SK-N-SH (cell line): Measurements from ENCODE around the gene RAB40C. TPM values are rescaled to one million over a fixed set of nuclear protein-coding genes. Genes with fewer than 3 reads are reported as not detected.

Experiments used
- CTCF ChIA-PET: fragments of 300-600, 350-600 bp; formaldehyde crosslinking; extraction: SDS; loops from one replicate; lab custom pipeline; 2021; lab: Yijun Ruan, JAX
- POLR2A ChIA-PET: fragments of 350-600 bp; sonication (Branson Sonifier 250); formaldehyde crosslinking; extraction: SDS; loops from one replicate; lab custom pipeline; 2020; ENCODE audit warnings: antibody characterized with exemption, inconsistent platforms; lab: Yijun Ruan, JAX
- DNase-seq: peaks from one replicate; pipeline ENCODE4 v3.0.0; 2012
- H2AFZ ChIP-seq: fragments of 200-600 bp; sonication (generic); 2 replicates; pipeline ENCODE4 v1.8.1; 2016; ENCODE audit warnings: antibody characterized with exemption, mild to moderate bottlenecking, low read depth
- H3F3A ChIP-seq: fragments of 200-600 bp; sonication (generic); replicated peaks from 2 replicates; pipeline ENCODE3; 2016; ENCODE audit warnings: antibody characterized with exemption, mild to moderate bottlenecking; ENCODE audit not compliant: insufficient read depth
- H3K27ac ChIP-seq, 2 experiments: fragments of 200-500 bp in 1 of 2; fragments of 200-600 bp in 1 of 2; sonication (Bioruptor generic) in 1 of 2; sonication (generic), shearing (Covaris generic) in 1 of 2; 2 replicates each; pipeline versions ENCODE4 v1.5.1 to v1.6.1; 2014 to 2016; ENCODE audit warnings: low read depth in 2 of 2, inconsistent platforms in 1 of 2, low read length in 1 of 2, mild to moderate bottlenecking in 1 of 2, mixed read lengths in 1 of 2
- H3K27me3 ChIP-seq: fragments of 200-600 bp; sonication (generic), shearing (Covaris generic); 2 replicates; pipeline ENCODE4 v1.6.1; 2016; ENCODE audit warnings: mixed run types; ENCODE audit not compliant: insufficient read depth
- H3K36me3 ChIP-seq, 2 experiments: fragments of 200-500 bp in 1 of 2; fragments of 200-600 bp in 1 of 2; sonication (Bioruptor generic) in 1 of 2; sonication (generic) in 1 of 2; replicated peaks in 1 of 2; 2 replicates each; pipeline versions ENCODE3 to v1.5.1; 2014 to 2016; ENCODE audit warnings: low read length in 1 of 2, mild to moderate bottlenecking in 1 of 2; ENCODE audit not compliant: insufficient read depth in 2 of 2, control insufficient read depth in 1 of 2
- H3K4me1 ChIP-seq, 2 experiments: fragments of 200-500 bp in 1 of 2; fragments of 200-600 bp in 1 of 2; sonication (Bioruptor generic) in 1 of 2; sonication (generic), shearing (Covaris generic) in 1 of 2; 2 replicates each; pipeline versions ENCODE4 v1.5.1 to v1.6.1; 2014 to 2016; ENCODE audit warnings: low read depth in 1 of 2, low read length in 1 of 2, mixed run types in 1 of 2; ENCODE audit not compliant: insufficient read depth in 2 of 2, control insufficient read depth in 1 of 2
- H3K4me2 ChIP-seq: fragments of 200-600 bp; sonication (generic), shearing (Covaris generic); 2 replicates; pipeline ENCODE4 v1.6.1; 2017; ENCODE audit warnings: mixed run types
- H3K4me3 ChIP-seq, 2 experiments: fragments of 200-500 bp in 1 of 2; fragments of 200-600 bp in 1 of 2; sonication (Bioruptor generic) in 1 of 2; sonication (generic), shearing (Covaris generic) in 1 of 2; 2 replicates each; pipeline versions ENCODE4 v1.5.1 to v1.8.1; 2014 to 2016; ENCODE audit warnings: low read depth in 2 of 2, inconsistent platforms in 1 of 2, low read length in 1 of 2, mild to moderate bottlenecking in 1 of 2, mixed read lengths in 1 of 2, moderate library complexity in 1 of 2
- H3K79me2 ChIP-seq: fragments of 200-600 bp; sonication (generic); 2 replicates; pipeline ENCODE4 v1.8.1; 2017; ENCODE audit warnings: mild to moderate bottlenecking; ENCODE audit not compliant: insufficient read depth
- H3K9ac ChIP-seq: fragments of 200-600 bp; sonication (generic); 2 replicates; pipeline ENCODE4 v1.6.1; 2017; ENCODE audit warnings: mixed run types
- H3K9me2 ChIP-seq: fragments of 200-600 bp; sonication (generic); 2 replicates; pipeline ENCODE4 v1.6.1; 2017; ENCODE audit warnings: mixed run types
- H3K9me3 ChIP-seq: fragments of 200-600 bp; sonication (generic); 2 replicates; pipeline ENCODE4 v1.6.1; 2017; ENCODE audit warnings: mixed run types, mild to moderate bottlenecking, moderate library complexity
- H4K20me1 ChIP-seq: fragments of 200-600 bp; sonication (generic); 2 replicates; pipeline ENCODE4 v1.6.1; 2017; ENCODE audit warnings: mild to moderate bottlenecking, mixed run types; ENCODE audit not compliant: insufficient read depth
- CHD2 ChIP-seq: fragments of 150-350 bp; IDR thresholded peaks from 2 replicates; pipeline ENCODE4 v1.6.1; 2018; ENCODE audit warnings: low read length; ENCODE audit not compliant: partially characterized antibody
- CTCF ChIP-seq: fragments of 200-600 bp; sonication (generic); IDR thresholded peaks from 2 replicates; pipeline ENCODE4 v1.6.1; 2017; ENCODE audit warnings: antibody characterized with exemption, mild to moderate bottlenecking, moderate library complexity
- ELF1 ChIP-seq: IDR thresholded peaks from 2 replicates; pipeline ENCODE4 v1.4.0; 2012
- FOXJ3 ChIP-seq: sonication (generic); formaldehyde crosslinking; IDR thresholded peaks from 2 replicates; pipeline ENCODE4 v1.5.1; 2020; ENCODE audit warnings: mild to moderate bottlenecking, missing genetic modification reagents
- FOXM1 ChIP-seq: IDR thresholded peaks from 2 replicates; pipeline ENCODE4 v1.4.0; 2012; ENCODE audit warnings: low read depth, mild to moderate bottlenecking
- GATA2 ChIP-seq: sonication (generic); formaldehyde crosslinking; IDR thresholded peaks from 2 replicates; pipeline ENCODE4 v1.5.0; 2020; ENCODE audit warnings: mild to moderate bottlenecking, missing genetic modification reagents
- IRF3 ChIP-seq: fragments of 150-350 bp; IDR thresholded peaks from 2 replicates; pipeline ENCODE4 v1.6.1; 2016; ENCODE audit warnings: mild to moderate bottlenecking, low read depth, low read length
- MEF2A ChIP-seq: IDR thresholded peaks from 2 replicates; pipeline ENCODE4 v1.4.0; 2012; ENCODE audit warnings: low read depth, borderline replicate concordance
- MXI1 ChIP-seq: IDR thresholded peaks from 2 replicates; pipeline ENCODE4 v1.6.1; 2012; ENCODE audit warnings: mild to moderate bottlenecking, low read depth, low read length, improper control_type of control experiment
- POLR2AphosphoS5 ChIP-seq: IDR thresholded peaks from 2 replicates; pipeline ENCODE4 v1.6.1; 2012; ENCODE audit warnings: low read depth, low read length
- RAD21 ChIP-seq: IDR thresholded peaks from 2 replicates; pipeline ENCODE4 v1.6.1; 2012; ENCODE audit warnings: mild to moderate bottlenecking, low read length
- RFX5 ChIP-seq: IDR thresholded peaks from 2 replicates; pipeline ENCODE4 v1.6.1; 2012; ENCODE audit warnings: mild to moderate bottlenecking, improper control_type of control experiment, low read length
- RXRA ChIP-seq: IDR thresholded peaks from 2 replicates; pipeline ENCODE4 v1.4.0; 2012; ENCODE audit warnings: low read depth, mild to moderate bottlenecking, borderline replicate concordance
- SIN3A ChIP-seq: IDR thresholded peaks from 2 replicates; pipeline ENCODE4 v1.6.1; 2012; ENCODE audit warnings: low read depth, mild to moderate bottlenecking, low read length, moderate library complexity, borderline replicate concordance
- TAF1 ChIP-seq: IDR thresholded peaks from 2 replicates; pipeline ENCODE4 v1.6.1; 2012; ENCODE audit warnings: low read depth, mild to moderate bottlenecking, low read length, moderate library complexity, borderline replicate concordance
- TEAD4 ChIP-seq: IDR thresholded peaks from 2 replicates; pipeline ENCODE4 v1.4.0; 2012; ENCODE audit warnings: mild to moderate bottlenecking, borderline replicate concordance; ENCODE audit not compliant: insufficient read depth
- USF1 ChIP-seq: IDR thresholded peaks from 2 replicates; pipeline ENCODE4 v1.4.0; 2012; ENCODE audit warnings: low read depth, borderline replicate concordance
- WGBS: methylation state at CpG from one replicate; pipeline ENCODE4 v1.1.6; 2017; ENCODE audit warnings: low lambda C conversion rate; 5-methylcytosine and 5-hydroxymethylcytosine counted together
- polyA plus RNA-seq, 3 experiments: library from polyadenylated mRNA; depleted of rRNA; stranded (reverse); fragments of >200 nt; gene quantifications; 2 replicates each; pipeline ENCODE4 v1.2.3, GENCODE V29; 2012

RAB40C gene
- polyA plus RNA-seq, 1 of the 3 experiments (the other 2 are of a cell fraction) = 13.0 TPM

- peaks cover 22% of the 10 kb centered on the region; the same call in 1 of the 2 replicates for H3K79me2 ChIP-seq
- peaks cover 6 to 42% of the 10 kb centered on the region in 2 experiments; a peak in 2 of 4 replicates for H3K4me1 ChIP-seq
- H3K36me3 ChIP-seq = peaks cover 0 to 7% of the 10 kb centered on the region in 2 experiments
- no peak overlapping the region for H3K4me2 ChIP-seq
- no peak for DNase-seq
- H3K27me3 ChIP-seq = no peaks in the 10 kb centered on the region
- ChIA-PET CTCF (interaction anchor here (0.9 to 1.4 kb wide), 5 partner anchors 9 to 29 kb away, joined by 3 to 11 read pairs (median 5); partner anchors contain the start of genes RHOT2 and WDR90), POLR2A (no interaction called here)
- TF ChIP-seq FOXM1 = no peak
- no peak for TF ChIP-seq CHD2
- no peak for TF ChIP-seq POLR2AphosphoS5
- no peak for TF ChIP-seq GATA2 (CRISPR knock-in tag)
- TF ChIP-seq MXI1 = no peak
- no peak for TF ChIP-seq RXRA
- TF ChIP-seq SIN3A = no peak
- WGBS = 82% methylated on average over 8 of the region's 9 CpGs
- no peak overlapping the region for H3K9ac ChIP-seq
- H3F3A ChIP-seq = peaks cover 13% of the 10 kb centered on the region
- no peak overlapping the region for H2AFZ ChIP-seq
- no peaks in the 10 kb centered on the region for H3K9me2 ChIP-seq
- H3K4me3 ChIP-seq = no peak overlapping the region
- no peaks in the 10 kb centered on the region for H3K9me3 ChIP-seq
- no peak overlapping the region for H3K27ac ChIP-seq
- H4K20me1 ChIP-seq = no peaks in the 10 kb centered on the region; the same call in 1 of the 2 replicates
Observed at GRCh38 chr16:638836-639235, 49.0 kb downstream of the RAB40C start.

GRCh38 chr16:640614-641013, 50.7 kb downstream of the RAB40C start:
- TF ChIP-seq FOXJ3 (no peak), ELF1 (no peak), RAD21 (no peak), TEAD4 (no peak), MEF2A (no peak), IRF3 (no peak), SIN3A (no peak), RFX5 (no peak), CTCF (no peak), USF1 (no peak), TAF1 (no peak)
- H3K4me1 ChIP-seq = peaks cover 6 to 32% of the 10 kb centered on the region in 2 experiments; a peak in 2 of 4 replicates
- H4K20me1 ChIP-seq = no peaks in the 10 kb centered on the region; the same call in 1 of the 2 replicates
- POLR2A ChIA-PET = no interaction called here
- H3F3A ChIP-seq = peaks cover 13% of the 10 kb centered on the region
- peak overlapping the region; percentile 83; the same call in 1 of the 2 replicates for H3K9ac ChIP-seq
- no peaks in the 10 kb centered on the region for H3K9me2 ChIP-seq
- no peak overlapping the region; a peak in 1 of 4 replicates for H3K27ac ChIP-seq
- H3K4me2 ChIP-seq = peak overlapping the region; percentile 86
- peaks cover 15% of the 10 kb centered on the region; the same call in 1 of the 2 replicates for H3K79me2 ChIP-seq
- WGBS = 100% methylated on average over 3 of the region's 5 CpGs
- no peak for DNase-seq
- no peak overlapping the region for H2AFZ ChIP-seq
- H3K9me3 ChIP-seq = no peaks in the 10 kb centered on the region
- CTCF ChIA-PET = no interaction called here
- H3K4me3 ChIP-seq = peak overlapping the region in 1 of 2 experiments; percentile 76; a peak in 1 of 4 replicates
- H3K36me3 ChIP-seq = no peaks in the 10 kb centered on the region
- H3K27me3 ChIP-seq = no peaks in the 10 kb centered on the region
